ENCODE data around the gene HLA-G.

DNA sequence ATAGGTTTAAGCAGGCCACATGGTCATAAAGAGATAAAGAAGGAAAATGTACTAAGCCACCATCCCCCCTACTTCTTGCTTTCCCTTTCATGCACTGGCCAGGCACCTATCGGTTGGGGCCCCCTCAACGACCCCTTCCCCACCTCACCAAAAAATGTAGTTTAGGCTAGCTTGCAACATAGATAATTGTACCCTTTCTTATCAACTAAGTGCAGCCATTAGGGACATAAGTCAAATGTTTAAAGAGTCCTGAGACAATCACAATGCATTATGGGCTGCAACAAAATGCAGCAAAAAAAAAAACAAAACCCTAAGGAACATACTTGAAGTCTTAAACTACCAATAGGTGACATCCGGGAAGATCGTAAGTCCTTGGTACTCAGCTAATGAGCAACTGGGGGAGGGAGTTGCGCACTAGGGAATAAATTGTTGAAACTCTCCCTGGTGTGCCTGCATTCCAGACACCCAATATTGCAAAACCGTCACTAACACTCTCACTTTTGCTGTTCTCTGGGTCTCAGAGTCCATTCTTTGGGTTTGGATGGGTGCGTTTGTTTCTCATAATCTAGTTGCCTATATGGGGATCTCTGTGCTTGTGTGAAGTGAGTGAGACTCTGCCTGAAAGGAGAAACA, 12.4 kb upstream of the HLA-G start:
- TF ChIP-seq, protein P1, sequence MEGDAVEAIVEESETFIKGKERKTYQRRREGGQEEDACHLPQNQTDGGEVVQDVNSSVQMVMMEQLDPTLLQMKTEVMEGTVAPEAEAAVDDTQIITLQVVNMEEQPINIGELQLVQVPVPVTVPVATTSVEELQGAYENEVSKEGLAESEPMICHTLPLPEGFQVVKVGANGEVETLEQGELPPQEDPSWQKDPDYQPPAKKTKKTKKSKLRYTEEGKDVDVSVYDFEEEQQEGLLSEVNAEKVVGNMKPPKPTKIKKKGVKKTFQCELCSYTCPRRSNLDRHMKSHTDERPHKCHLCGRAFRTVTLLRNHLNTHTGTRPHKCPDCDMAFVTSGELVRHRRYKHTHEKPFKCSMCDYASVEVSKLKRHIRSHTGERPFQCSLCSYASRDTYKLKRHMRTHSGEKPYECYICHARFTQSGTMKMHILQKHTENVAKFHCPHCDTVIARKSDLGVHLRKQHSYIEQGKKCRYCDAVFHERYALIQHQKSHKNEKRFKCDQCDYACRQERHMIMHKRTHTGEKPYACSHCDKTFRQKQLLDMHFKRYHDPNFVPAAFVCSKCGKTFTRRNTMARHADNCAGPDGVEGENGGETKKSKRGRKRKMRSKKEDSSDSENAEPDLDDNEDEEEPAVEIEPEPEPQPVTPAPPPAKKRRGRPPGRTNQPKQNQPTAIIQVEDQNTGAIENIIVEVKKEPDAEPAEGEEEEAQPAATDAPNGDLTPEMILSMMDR (IDR thresholded peaks at IDR 0.05) = no peak
- TF ChIP-seq POLR2A (IDR thresholded peaks at IDR 0.05) = no peak
